ENCODE data around the gene POTEI.
"Not testable (repeated sequence)": the region's sequence is repeated elsewhere in the genome, so short reads cannot be mapped to it uniquely, and the experiment has no call there.

DNA sequence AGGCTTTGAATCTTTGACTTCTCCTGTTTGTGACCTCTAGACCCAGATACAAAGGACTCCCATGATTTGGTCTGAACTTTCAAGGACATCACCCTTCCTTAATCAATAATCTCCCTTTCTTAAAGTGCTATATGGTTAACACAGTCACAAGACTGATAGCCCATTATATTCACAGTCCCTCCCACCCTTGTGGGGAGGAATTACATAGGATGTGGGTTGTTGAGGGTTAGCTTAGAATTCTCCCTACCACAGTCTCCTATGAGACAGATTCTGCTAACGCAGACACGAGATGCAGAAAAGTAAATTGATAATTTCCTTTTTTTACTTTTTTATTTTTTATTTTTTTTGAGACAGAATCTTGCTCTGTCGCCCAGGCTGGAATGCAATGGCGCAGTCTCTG lies 45.0 kb upstream of the POTEI start:
- TF ChIP-seq, protein P1, sequence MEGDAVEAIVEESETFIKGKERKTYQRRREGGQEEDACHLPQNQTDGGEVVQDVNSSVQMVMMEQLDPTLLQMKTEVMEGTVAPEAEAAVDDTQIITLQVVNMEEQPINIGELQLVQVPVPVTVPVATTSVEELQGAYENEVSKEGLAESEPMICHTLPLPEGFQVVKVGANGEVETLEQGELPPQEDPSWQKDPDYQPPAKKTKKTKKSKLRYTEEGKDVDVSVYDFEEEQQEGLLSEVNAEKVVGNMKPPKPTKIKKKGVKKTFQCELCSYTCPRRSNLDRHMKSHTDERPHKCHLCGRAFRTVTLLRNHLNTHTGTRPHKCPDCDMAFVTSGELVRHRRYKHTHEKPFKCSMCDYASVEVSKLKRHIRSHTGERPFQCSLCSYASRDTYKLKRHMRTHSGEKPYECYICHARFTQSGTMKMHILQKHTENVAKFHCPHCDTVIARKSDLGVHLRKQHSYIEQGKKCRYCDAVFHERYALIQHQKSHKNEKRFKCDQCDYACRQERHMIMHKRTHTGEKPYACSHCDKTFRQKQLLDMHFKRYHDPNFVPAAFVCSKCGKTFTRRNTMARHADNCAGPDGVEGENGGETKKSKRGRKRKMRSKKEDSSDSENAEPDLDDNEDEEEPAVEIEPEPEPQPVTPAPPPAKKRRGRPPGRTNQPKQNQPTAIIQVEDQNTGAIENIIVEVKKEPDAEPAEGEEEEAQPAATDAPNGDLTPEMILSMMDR (IDR thresholded peaks at IDR 0.05; ENCODE audit: low read depth, low read length): not testable (repeated sequence)
- not testable (repeated sequence) for TF ChIP-seq POLR2A (IDR thresholded peaks at IDR 0.05; ENCODE audit: extremely low read depth, insufficient read length); MYC (IDR thresholded peaks at IDR 0.05; ENCODE audit: low read depth, low read length)
- TF ChIP-seq, protein P2, sequence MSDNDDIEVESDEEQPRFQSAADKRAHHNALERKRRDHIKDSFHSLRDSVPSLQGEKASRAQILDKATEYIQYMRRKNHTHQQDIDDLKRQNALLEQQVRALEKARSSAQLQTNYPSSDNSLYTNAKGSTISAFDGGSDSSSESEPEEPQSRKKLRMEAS (IDR thresholded peaks at IDR 0.05; ENCODE audit: low read depth, low read length): not testable (repeated sequence)

All from NB4 (cell line).